HG03442 (cell line): ENCODE results near the gene SLC7A11.

Source experiments
- ATAC-seq: cut with Tn5 transposase; IDR thresholded peaks from one replicate; pipeline ENCODE4 v1.9.1; 2021; ENCODE audit warnings: mild to moderate bottlenecking, moderate library complexity; ENCODE audit not compliant: unreplicated experiment

Gene SLC7A11

GRCh38 chr4:138174981-138175794 lies 67.0 kb downstream of the SLC7A11 start:
- no peak for ATAC-seq

GRCh38 chr4:138164208-138164607 lies 77.9 kb downstream of the SLC7A11 start:
- ATAC-seq = no peak

- ATAC-seq = no peak
Measured at GRCh38 chr4:138163171-138163570, 79.0 kb downstream of the SLC7A11 start.

GRCh38 chr4:138162259-138162658 lies 79.9 kb downstream of the SLC7A11 start:
- ATAC-seq = no peak

- ATAC-seq = no peak
Measured at GRCh38 chr4:138161351-138161750, 80.8 kb downstream of the SLC7A11 start.

GRCh38 chr4:138158746-138159297 lies 83.3 kb downstream of the SLC7A11 start:
- ATAC-seq = no peak

GRCh38 chr4:138140879-138141278 lies 101.3 kb downstream of the SLC7A11 start:
- no peak for ATAC-seq

- ATAC-seq = no peak
Measured at GRCh38 chr4:138138774-138139173, 103.4 kb downstream of the SLC7A11 start.

GRCh38 chr4:138135610-138136009 lies 106.5 kb downstream of the SLC7A11 start:
- ATAC-seq = no peak

- ATAC-seq = no peak
Measured at GRCh38 chr4:138118270-138118669, 123.9 kb downstream of the SLC7A11 start.

- ATAC-seq = no peak
Measured at GRCh38 chr4:138115053-138115452, 127.1 kb downstream of the SLC7A11 start.

GRCh38 chr4:138114434-138114833 lies 127.7 kb downstream of the SLC7A11 start:
- peak; percentile 98 for ATAC-seq
